HepG2 (cell line): ENCODE measurements around the gene SMURF2. TPM values are rescaled to one million over a fixed set of nuclear protein-coding genes. Genes with fewer than 3 reads are reported as not detected.

ENCODE experiments used
- ATAC-seq: fragments of 200-7000 bp; cut with Tn5 transposase; 3 replicates; pipeline ENCODE4 v1.9.1; 2020; ENCODE audit warnings: mild to moderate bottlenecking, moderate library complexity
- BruUV-seq: library from RNA; stranded (reverse); fragments of 400-500 nt; replicated peaks from 2 replicates; lab custom pipeline; 2021; lab: Mats Ljungman, UMichigan
- CTCF ChIA-PET: fragments of 300-600 bp; formaldehyde crosslinking; extraction: SDS; loops from one replicate; lab custom pipeline; 2021; ENCODE audit warnings: low total read pairs, inconsistent platforms, low intra/inter-chr PET ratio; lab: Yijun Ruan, JAX
- POLR2A ChIA-PET: fragments of 350-600 bp; sonication (Branson Sonifier 250); formaldehyde crosslinking; loops from one replicate; lab custom pipeline; 2020; ENCODE audit warnings: antibody characterized with exemption, inconsistent platforms; lab: Yijun Ruan, JAX
- DNase-seq: peaks from one replicate; pipeline ENCODE4 v3.0.0-alpha.2; 2015; ENCODE audit warnings: low spot score
- FAIRE-seq: peaks from 3 replicates; lab custom pipeline; 2011; peaks lifted over from hg19 to GRCh38; lab: Jason Lieb, UNC
- H2AFZ ChIP-seq: one replicate; pipeline ENCODE4 v1.6.1; 2011; ENCODE audit warnings: low read length, inconsistent platforms
- H3K27ac ChIP-seq: fragments of 300-600 bp; 3 replicates; pipeline ENCODE4 v1.8.0; 2011; ENCODE audit warnings: mixed run types, mild to moderate bottlenecking, mixed read lengths, low read length, inconsistent platforms; ENCODE audit not compliant: insufficient read depth; ENCODE audit errors: extremely low read length
- H3K27me3 ChIP-seq, 2 experiments: fragments of 200-600 bp in 1 of 2; 2 replicates in 1 of 2; 3 replicates in 1 of 2; pipeline versions ENCODE4 v1.6.0 to v1.8.0; 2011; ENCODE audit warnings: low read length in 2 of 2, mild to moderate bottlenecking in 2 of 2, moderate library complexity in 2 of 2, inconsistent platforms in 1 of 2; ENCODE audit not compliant: insufficient read depth in 2 of 2, control insufficient read depth in 1 of 2
- H3K36me3 ChIP-seq, 2 experiments: fragments of 200-600 bp in 1 of 2; replicated peaks in 1 of 2; 2 replicates in 1 of 2; 3 replicates in 1 of 2; pipeline versions ENCODE4 v1.5.1 to v1.8.0; 2011; ENCODE audit warnings: low read length in 2 of 2, inconsistent platforms in 1 of 2; ENCODE audit not compliant: insufficient read depth in 2 of 2, control insufficient read depth in 1 of 2
- H3K4me1 ChIP-seq: 2 replicates; pipeline ENCODE4 v1.5.1; 2012; ENCODE audit warnings: low read length, inconsistent platforms; ENCODE audit not compliant: insufficient read depth
- H3K4me2 ChIP-seq: 2 replicates; pipeline ENCODE4 v1.6.0; 2011; ENCODE audit warnings: low read depth, low read length, inconsistent platforms
- H3K4me3 ChIP-seq, 3 experiments: fragments of 200-600 bp in 1 of 3; sonication (generic), shearing (Covaris generic) in 1 of 3; replicated peaks in 1 of 3; 2 replicates each; pipeline ENCODE4 v1.5.1; 2011 to 2016; ENCODE audit warnings: low read length in 3 of 3, inconsistent platforms in 2 of 3, low read depth in 2 of 3, mild to moderate bottlenecking in 2 of 3, control low read depth in 1 of 3, mixed read lengths in 1 of 3; ENCODE audit not compliant: insufficient read depth in 1 of 3
- H3K79me2 ChIP-seq: one replicate; pipeline ENCODE4 v1.6.1; 2011; ENCODE audit warnings: low read length, inconsistent platforms; ENCODE audit not compliant: insufficient read depth
- H3K9ac ChIP-seq: 2 replicates; pipeline ENCODE4 v1.6.0; 2011; ENCODE audit warnings: mild to moderate bottlenecking, low read depth, low read length, inconsistent platforms; ENCODE audit not compliant: insufficient read depth
- H3K9me3 ChIP-seq: 2 replicates; pipeline ENCODE4 v1.5.1; 2012; ENCODE audit warnings: mild to moderate bottlenecking, low read length
- H4K20me1 ChIP-seq: 2 replicates; pipeline ENCODE4 v1.6.0; 2011; ENCODE audit warnings: inconsistent platforms, mild to moderate bottlenecking, low read length, moderate library complexity; ENCODE audit not compliant: insufficient read depth
- ARNTL ChIP-seq: sonication (generic); formaldehyde crosslinking; IDR thresholded peaks from 2 replicates; pipeline ENCODE4 v1.4.0; 2020; ENCODE audit warnings: mild to moderate bottlenecking, missing genetic modification reagents
- BCL6 ChIP-seq: IDR thresholded peaks from 2 replicates; pipeline ENCODE4 v1.6.1; 2016; ENCODE audit warnings: missing genetic modification reagents, missing compliant biosample characterization
- IKZF4 ChIP-seq: sonication (generic); formaldehyde crosslinking; IDR thresholded peaks from 2 replicates; pipeline ENCODE4 v1.5.1; 2020; ENCODE audit warnings: borderline replicate concordance, mild to moderate bottlenecking, low read depth, missing genetic modification reagents; ENCODE audit errors: not compliant biosample characterization
- ISL2 ChIP-seq: sonication (generic); formaldehyde crosslinking; IDR thresholded peaks from 2 replicates; pipeline ENCODE4 v1.5.0; 2020; ENCODE audit warnings: missing genetic modification reagents
- MAFF ChIP-seq: IDR thresholded peaks from 2 replicates; pipeline ENCODE4 v1.6.1; 2011; ENCODE audit warnings: low read depth, low read length, improper control_type of control experiment
- MAFK ChIP-seq, 2 experiments: IDR thresholded peaks in 1 of 2; conservative IDR thresholded peaks in 1 of 2; 2 replicates each; pipeline ENCODE4 v1.6.1; 2011; ENCODE audit warnings: improper control_type of control experiment in 2 of 2, low read length in 2 of 2
- SIN3A ChIP-seq: IDR thresholded peaks from 2 replicates; pipeline ENCODE4 v1.6.1; 2011; ENCODE audit warnings: low read depth, mild to moderate bottlenecking, control low read depth, low read length, borderline replicate concordance
- SPEN ChIP-seq: sonication (generic); formaldehyde crosslinking; IDR thresholded peaks from 2 replicates; pipeline ENCODE4 v1.5.1; 2020; ENCODE audit warnings: low read depth, mild to moderate bottlenecking, missing genetic modification reagents
- U2AF2 ChIP-seq: fragments of 200-400 bp; formaldehyde crosslinking; IDR thresholded peaks from 2 replicates; pipeline ENCODE4 v1.6.1; 2017; ENCODE audit warnings: low read depth, mild to moderate bottlenecking, low read length
- WGBS: methylation state at CpG from one replicate; pipeline ENCODE4 v1.1.6; 2017; ENCODE audit warnings: low lambda C conversion rate; 5-methylcytosine and 5-hydroxymethylcytosine counted together
- in situ Hi-C: cut with HindIII; loops from 2 replicates; pipeline ENCODE4 v1.10.0; 2017; ENCODE audit warnings: low pct_unique_long_range_greater_than_20kb; ENCODE audit not compliant: extremely low pct_ligation_motif_present
- intact Hi-C: fragments of 100-400 bp; cut with micrococcal nuclease; formaldehyde crosslinking; loops from one replicate; pipeline ENCODE4 v1.10.0; 2022; ENCODE audit not compliant: unreplicated experiment
- polyA plus RNA-seq, 8 experiments: library from polyadenylated mRNA; depleted of rRNA in 3 of 8; stranded (reverse) in 7 of 8; unstranded in 1 of 8; fragments of >200 nt; fragmentation: Illumina TruSeq in 4 of 8; extraction: Trizol in 4 of 8; gene quantifications; 2 replicates each; pipeline versions ENCODE4 v1.2.1 to v1.2.3, GENCODE V29; 2011 to 2016; ENCODE audit warnings: low read depth in 4 of 8, missing spikeins in 1 of 8, mixed read lengths in 1 of 8; ENCODE audit not compliant: insufficient read depth in 1 of 8
- total RNA-seq, 5 experiments: library from RNA; depleted of rRNA; stranded (reverse); fragments of >200 nt; fragmentation: Illumina TruSeq; extraction: Trizol; gene quantifications; 2 replicates each; pipeline ENCODE4 v1.2.3, GENCODE V29; 2016; ENCODE audit warnings: low read depth in 1 of 5
- TF ChIP-seq, protein P1 (sequence below): sonication (generic); formaldehyde crosslinking; IDR thresholded peaks from 2 replicates; pipeline ENCODE4 v1.4.0; 2020; ENCODE audit warnings: low read depth, mild to moderate bottlenecking, missing genetic modification reagents

SMURF2 gene
- total and polyA plus RNA-seq, 2 of the 13 experiments (the other 11 are each of a cell fraction or from before 2014, with no cell fraction given), result 14.9 to 24.3 TPM

DNA sequence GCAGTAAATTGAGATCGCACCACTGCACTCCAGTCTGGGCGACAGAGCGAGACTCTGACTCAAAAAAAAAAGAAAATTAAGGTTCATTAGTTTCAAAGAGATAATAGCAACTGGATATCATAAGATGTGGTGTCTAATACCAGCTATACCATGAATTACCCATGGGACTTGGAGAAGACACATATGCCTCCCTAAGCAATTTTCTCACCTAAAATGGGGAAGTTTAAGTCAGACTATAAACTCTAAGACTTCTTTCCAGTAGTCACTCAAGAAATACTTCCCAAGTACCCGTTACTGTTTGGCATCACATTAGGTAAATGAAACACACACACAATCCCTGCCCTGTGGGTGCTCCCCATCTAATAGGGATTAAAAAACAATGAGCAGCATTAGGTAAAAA, 22.6 kb downstream of the SMURF2 start:
- 97% methylated on average over 4 of the region's 4 CpGs for WGBS
- ChIA-PET CTCF (no interaction called here), POLR2A (no interaction called here)
- Histone ChIP-seq H2AFZ (no peak overlapping the region), H3K27me3 (no peaks in the 10 kb centered on the region), H3K36me3 (no peaks in the 10 kb centered on the region), H3K4me2 (no peak overlapping the region), H3K27ac (no peak overlapping the region), H3K4me1 (no peaks in the 10 kb centered on the region), H3K4me3 (no peak overlapping the region), H3K9me3 (no peaks in the 10 kb centered on the region), H4K20me1 (no peaks in the 10 kb centered on the region), H3K79me2 (peaks cover 29% of the 10 kb centered on the region), H3K9ac (no peak overlapping the region)
- DNase-seq (no peak), ATAC-seq (no peak), FAIRE-seq (no peak)
- BruUV-seq, result no TSS peak
- in situ Hi-C loops (loop anchor here (25.0 kb wide), 2 partner anchors 102 to 327 kb away; no protein-coding TSS in a partner anchor), intact Hi-C loops (no loop called here)
- peak in 1 of 2 experiments; percentile 42; a peak in 2 of 4 replicates for TF ChIP-seq MAFK (conservative IDR thresholded peaks at IDR 0.05 in 1 of 2, IDR thresholded peaks at IDR 0.05 in 1 of 2; ENCODE audit: low read length in 2 of 2)
- TF ChIP-seq MAFF, result peak; percentile 13; the same call in 1 of the 2 replicates
- no peak for TF ChIP-seq SPEN (CRISPR knock-in tag)

DNA sequence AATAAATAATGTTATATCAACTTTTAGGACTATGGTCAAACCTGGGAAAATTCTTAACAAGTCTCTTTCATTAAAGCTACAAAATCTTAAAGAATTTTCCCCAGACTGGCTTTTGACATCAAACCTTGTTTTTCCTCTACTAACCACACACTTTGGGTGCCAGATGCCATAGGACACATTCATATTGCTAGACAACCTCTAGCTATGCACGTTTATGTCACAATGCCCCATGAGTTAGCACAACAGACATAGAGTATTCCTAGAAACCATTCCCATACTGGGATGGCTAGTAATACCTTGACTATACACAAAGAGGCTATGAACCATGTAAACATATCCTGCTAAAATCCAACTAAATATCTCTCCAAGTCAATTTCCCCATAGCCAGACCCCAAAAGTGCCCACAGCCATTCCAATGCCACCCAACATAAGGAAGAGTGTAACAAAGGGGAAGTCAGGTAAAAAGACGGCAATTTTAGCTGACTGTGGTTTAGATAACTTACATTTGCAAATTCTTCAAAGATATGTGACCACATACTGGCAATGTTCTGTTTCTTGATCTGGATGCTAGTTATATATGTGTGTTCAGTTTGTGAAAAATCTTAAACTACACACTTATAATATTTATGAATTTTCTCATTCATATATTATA, 23.4 kb downstream of the SMURF2 start:
- no peak overlapping the region for H3K4me2 ChIP-seq
- no peak for ATAC-seq
- BruUV-seq, result no TSS peak
- intact Hi-C loops, result no loop called here
- in situ Hi-C loops, result loop anchor here (25.0 kb wide), 2 partner anchors 101 to 326 kb away; no protein-coding TSS in a partner anchor
- TF ChIP-seq, protein P1, sequence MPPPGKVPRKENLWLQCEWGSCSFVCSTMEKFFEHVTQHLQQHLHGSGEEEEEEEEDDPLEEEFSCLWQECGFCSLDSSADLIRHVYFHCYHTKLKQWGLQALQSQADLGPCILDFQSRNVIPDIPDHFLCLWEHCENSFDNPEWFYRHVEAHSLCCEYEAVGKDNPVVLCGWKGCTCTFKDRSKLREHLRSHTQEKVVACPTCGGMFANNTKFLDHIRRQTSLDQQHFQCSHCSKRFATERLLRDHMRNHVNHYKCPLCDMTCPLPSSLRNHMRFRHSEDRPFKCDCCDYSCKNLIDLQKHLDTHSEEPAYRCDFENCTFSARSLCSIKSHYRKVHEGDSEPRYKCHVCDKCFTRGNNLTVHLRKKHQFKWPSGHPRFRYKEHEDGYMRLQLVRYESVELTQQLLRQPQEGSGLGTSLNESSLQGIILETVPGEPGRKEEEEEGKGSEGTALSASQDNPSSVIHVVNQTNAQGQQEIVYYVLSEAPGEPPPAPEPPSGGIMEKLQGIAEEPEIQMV (CRISPR knock-in tag), result no peak
- TF ChIP-seq ARNTL (no peak), SIN3A (no peak), ISL2 (CRISPR knock-in tag) (no peak), IKZF4 (no peak), U2AF2 (no peak), BCL6 (CRISPR knock-in tag) (peak; percentile 50)
- TF ChIP-seq, all 625 proteins: peak for 1
- CTCF ChIA-PET, result no interaction called here
- no peak for FAIRE-seq
- DNase-seq, result no peak
- Histone ChIP-seq H3K27ac (no peak overlapping the region), H3K9me3 (no peaks in the 10 kb centered on the region), H3K36me3 (no peaks in the 10 kb centered on the region), H3K4me1 (no peaks in the 10 kb centered on the region), H3K9ac (no peak overlapping the region), H4K20me1 (no peaks in the 10 kb centered on the region), H2AFZ (no peak overlapping the region), H3K4me3 (no peak overlapping the region), H3K79me2 (peaks cover 34% of the 10 kb centered on the region), H3K27me3 (no peaks in the 10 kb centered on the region)
- WGBS, result 93% methylated on average over 2 of the region's 2 CpGs
- POLR2A ChIA-PET, result no interaction called here
